ENCODE measurements around the gene DPF1. TPM values are rescaled to one million over a fixed set of nuclear protein-coding genes. Genes with fewer than 3 reads are reported as not detected.

The DPF1 gene
- total RNA-seq, 4 donors from 2014 or later, result 0.85 to 4.2 TPM; not detected in 2

GRCh38 chr19:38173291-38174041 is 50.6 kb downstream of the DPF1 start:
- Histone ChIP-seq H3K27me3 (no peaks in the 10 kb centered on the region), H3K9me3 (no peaks in the 10 kb centered on the region), H3K4me3 (no peak overlapping the region), H3K36me3 (no peaks in the 10 kb centered on the region), H3K4me1 (no peaks in the 10 kb centered on the region), H3K27ac (no peak overlapping the region)
- intact Hi-C loops (cut with DNase I; ENCODE audit: low total_unique reads), result no loop called here
- no peak for DNase-seq
- no peak for TF ChIP-seq CTCF (IDR thresholded peaks at IDR 0.05)
- TF ChIP-seq POLR2A (IDR thresholded peaks at IDR 0.05), result no peak

- DNase-seq, result no peak
- Histone ChIP-seq H3K27me3 (no peaks in the 10 kb centered on the region), H3K4me3 (no peak overlapping the region), H3K27ac (no peak overlapping the region), H3K4me1 (no peaks in the 10 kb centered on the region), H3K9me3 (no peaks in the 10 kb centered on the region), H3K36me3 (no peaks in the 10 kb centered on the region)
- intact Hi-C loops (cut with DNase I; ENCODE audit: low total_unique reads), result no loop called here
- TF ChIP-seq POLR2A (IDR thresholded peaks at IDR 0.05) (no peak), CTCF (IDR thresholded peaks at IDR 0.05) (no peak)
Measured at GRCh38 chr19:38172001-38172400, 52.0 kb downstream of the DPF1 start.

- Histone ChIP-seq H3K4me1 (no peaks in the 10 kb centered on the region), H3K4me3 (no peak overlapping the region), H3K36me3 (no peaks in the 10 kb centered on the region), H3K27me3 (no peaks in the 10 kb centered on the region), H3K27ac (no peak overlapping the region), H3K9me3 (no peaks in the 10 kb centered on the region)
- DNase-seq, result no peak
- TF ChIP-seq POLR2A (IDR thresholded peaks at IDR 0.05) (no peak), CTCF (IDR thresholded peaks at IDR 0.05) (no peak)
- intact Hi-C loops (cut with DNase I; ENCODE audit: low total_unique reads), result no loop called here
Measured at GRCh38 chr19:38170334-38170733, 53.7 kb downstream of the DPF1 start.

- no peaks in the 10 kb centered on the region for H3K36me3 ChIP-seq
- no peak overlapping the region for H3K4me3 ChIP-seq
- intact Hi-C loops (cut with DNase I; ENCODE audit: low total_unique reads), result no loop called here
- no peaks in the 10 kb centered on the region for H3K4me1 ChIP-seq
- no peak for DNase-seq
- H3K9me3 ChIP-seq, result no peaks in the 10 kb centered on the region
- H3K27ac ChIP-seq, result no peak overlapping the region
- H3K27me3 ChIP-seq, result no peaks in the 10 kb centered on the region
- TF ChIP-seq CTCF (IDR thresholded peaks at IDR 0.05), result no peak
- no peak for TF ChIP-seq POLR2A (IDR thresholded peaks at IDR 0.05)
Measured at GRCh38 chr19:38168637-38169036, 55.4 kb downstream of the DPF1 start.

DNA sequence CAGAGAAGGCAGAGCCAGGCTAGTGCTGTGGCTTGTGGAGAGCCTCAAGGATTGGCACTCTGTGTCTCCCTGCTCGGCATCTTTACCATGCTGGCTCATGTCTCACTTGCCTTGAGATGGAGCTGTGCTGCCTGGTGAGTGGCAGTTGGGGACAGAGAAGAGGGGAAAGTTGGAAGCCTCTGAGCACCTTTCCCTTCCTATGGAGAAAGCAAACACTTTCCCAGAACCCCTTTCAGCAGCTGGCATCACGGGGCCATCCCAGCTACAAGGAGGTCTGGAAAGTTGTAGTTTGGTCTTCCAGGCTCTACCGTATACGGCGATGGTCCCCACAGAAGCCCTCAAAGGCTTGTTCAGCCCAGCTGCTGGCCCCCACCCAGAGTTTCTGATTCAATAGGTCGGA is 58.7 kb downstream of the DPF1 start:
- TF ChIP-seq CTCF (IDR thresholded peaks at IDR 0.05) (no peak), POLR2A (IDR thresholded peaks at IDR 0.05) (no peak)
- no peak overlapping the region for H3K4me3 ChIP-seq
- no peak for DNase-seq
- H3K9me3 ChIP-seq, result peaks cover 0 to 10% of the 10 kb centered on the region in 2 donors
- no peaks in the 10 kb centered on the region for H3K36me3 ChIP-seq
- intact Hi-C loops (cut with DNase I; ENCODE audit: low total_unique reads), result no loop called here
- H3K27me3 ChIP-seq, result no peaks in the 10 kb centered on the region
- no peaks in the 10 kb centered on the region for H3K4me1 ChIP-seq
- no peak overlapping the region for H3K27ac ChIP-seq

Data from uterus (tissue), 4 donors.